Breast epithelium (tissue), 3 donors: ENCODE measurements around the gene FOLR3.

Experiments used
- POLR2AphosphoS5 ChIP-seq, 3 donors: sonication (generic); formaldehyde crosslinking; IDR thresholded peaks; one replicate each; pipeline ENCODE4 v1.6.1; 2017; ENCODE audit warnings: antibody characterized with exemption in 3 of 3
- TF ChIP-seq, protein P1 (sequence below), 3 donors: fragments of 450-650 bp; IDR thresholded peaks; one replicate each; pipeline ENCODE4 v1.5.1; 2016 to 2017; ENCODE audit warnings: antibody characterized with exemption in 3 of 3, mild to moderate bottlenecking in 3 of 3, moderate library complexity in 3 of 3

DNA sequence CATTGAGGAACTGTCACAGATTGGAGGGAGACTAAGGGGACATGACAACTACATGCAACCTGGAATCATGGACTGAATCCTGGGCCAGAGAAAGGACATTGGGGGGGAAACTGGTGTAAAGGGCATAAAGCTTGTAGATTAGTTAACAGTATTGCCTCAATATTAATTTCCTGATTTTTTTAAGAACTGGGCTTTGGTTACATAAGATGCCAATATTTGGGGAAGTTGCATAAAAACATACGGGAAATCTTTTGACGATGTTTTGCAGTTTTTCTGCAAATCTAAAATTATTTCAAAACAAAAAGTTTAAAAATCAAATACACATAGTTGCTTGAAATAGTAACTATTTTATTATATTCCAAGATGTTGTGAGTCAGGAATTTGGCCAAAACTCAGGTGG, 2.9 kb upstream of the FOLR3 start:
- TF ChIP-seq, protein P1, sequence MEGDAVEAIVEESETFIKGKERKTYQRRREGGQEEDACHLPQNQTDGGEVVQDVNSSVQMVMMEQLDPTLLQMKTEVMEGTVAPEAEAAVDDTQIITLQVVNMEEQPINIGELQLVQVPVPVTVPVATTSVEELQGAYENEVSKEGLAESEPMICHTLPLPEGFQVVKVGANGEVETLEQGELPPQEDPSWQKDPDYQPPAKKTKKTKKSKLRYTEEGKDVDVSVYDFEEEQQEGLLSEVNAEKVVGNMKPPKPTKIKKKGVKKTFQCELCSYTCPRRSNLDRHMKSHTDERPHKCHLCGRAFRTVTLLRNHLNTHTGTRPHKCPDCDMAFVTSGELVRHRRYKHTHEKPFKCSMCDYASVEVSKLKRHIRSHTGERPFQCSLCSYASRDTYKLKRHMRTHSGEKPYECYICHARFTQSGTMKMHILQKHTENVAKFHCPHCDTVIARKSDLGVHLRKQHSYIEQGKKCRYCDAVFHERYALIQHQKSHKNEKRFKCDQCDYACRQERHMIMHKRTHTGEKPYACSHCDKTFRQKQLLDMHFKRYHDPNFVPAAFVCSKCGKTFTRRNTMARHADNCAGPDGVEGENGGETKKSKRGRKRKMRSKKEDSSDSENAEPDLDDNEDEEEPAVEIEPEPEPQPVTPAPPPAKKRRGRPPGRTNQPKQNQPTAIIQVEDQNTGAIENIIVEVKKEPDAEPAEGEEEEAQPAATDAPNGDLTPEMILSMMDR (IDR thresholded peaks at IDR 0.05) = no peak
- no peak for TF ChIP-seq POLR2AphosphoS5 (IDR thresholded peaks at IDR 0.05)
